Measurements from ENCODE around the gene NR1D2. TPM values are rescaled to one million over a fixed set of nuclear protein-coding genes. Genes with fewer than 3 reads are reported as not detected.
"Not testable (repeated sequence)": the region's sequence is repeated elsewhere in the genome, so short reads cannot be mapped to it uniquely, and the experiment has no call there.

NR1D2 gene
- total RNA-seq, 3 donors from 2014 or later = 26.2 to 43.8 (median 37.4) TPM

GRCh38 chr3:24023197-24023596, 78.1 kb downstream of the NR1D2 start:
- Histone ChIP-seq H3K9me3 (no peaks in the 10 kb centered on the region), H3K4me3 (no peak overlapping the region), H3K4me1 (no peaks in the 10 kb centered on the region), H3K27me3 (no peaks in the 10 kb centered on the region), H3K27ac (no peak overlapping the region), H3K36me3 (no peaks in the 10 kb centered on the region)
- intact Hi-C loops (cut with DNase I; ENCODE audit: low total_unique reads) = no loop called here
- TF ChIP-seq POLR2AphosphoS5 (IDR thresholded peaks at IDR 0.05) (no peak), POLR2A (IDR thresholded peaks at IDR 0.05) (no peak), CTCF (IDR thresholded peaks at IDR 0.05) (no peak)
- no peak for DNase-seq (ENCODE audit: low spot score in 2 of 2)

GRCh38 chr3:24025805-24026204, 80.7 kb downstream of the NR1D2 start:
- DNase-seq (ENCODE audit: low spot score in 2 of 2) = no peak
- peaks cover 0 to under 1% of the 10 kb centered on the region in 2 donors for H3K9me3 ChIP-seq
- H3K4me3 ChIP-seq = no peak overlapping the region
- H3K27me3 ChIP-seq = no peaks in the 10 kb centered on the region
- no peak overlapping the region for H3K27ac ChIP-seq
- no peaks in the 10 kb centered on the region for H3K4me1 ChIP-seq
- intact Hi-C loops (cut with DNase I; ENCODE audit: low total_unique reads) = no loop called here
- no peaks in the 10 kb centered on the region for H3K36me3 ChIP-seq
- TF ChIP-seq CTCF (IDR thresholded peaks at IDR 0.05) (no peak), POLR2A (IDR thresholded peaks at IDR 0.05) (no peak), POLR2AphosphoS5 (IDR thresholded peaks at IDR 0.05) (no peak)

GRCh38 chr3:24026665-24027064, 81.6 kb downstream of the NR1D2 start:
- H3K27ac ChIP-seq; intact Hi-C loops (cut with DNase I; ENCODE audit: low total_unique reads): not testable (repeated sequence)

GRCh38 chr3:24027946-24028345, 82.9 kb downstream of the NR1D2 start:
- Histone ChIP-seq H3K4me1 (no peaks in the 10 kb centered on the region), H3K27ac (no peak overlapping the region), H3K36me3 (no peaks in the 10 kb centered on the region), H3K9me3 (peaks cover 0 to 4% of the 10 kb centered on the region in 2 donors), H3K27me3 (no peaks in the 10 kb centered on the region), H3K4me3 (no peak overlapping the region)
- DNase-seq (ENCODE audit: low spot score in 2 of 2) = no peak
- intact Hi-C loops (cut with DNase I; ENCODE audit: low total_unique reads) = no loop called here
- TF ChIP-seq CTCF (IDR thresholded peaks at IDR 0.05) (no peak), POLR2A (IDR thresholded peaks at IDR 0.05) (no peak), POLR2AphosphoS5 (IDR thresholded peaks at IDR 0.05) (no peak)

More at GRCh38 chr3:24026665-24027064, 81.6 kb downstream of the NR1D2 start:
- not testable (repeated sequence) for DNase-seq (ENCODE audit: low spot score in 2 of 2); H3K4me3 ChIP-seq; H3K9me3 ChIP-seq; H3K27me3 ChIP-seq; H3K4me1 ChIP-seq; H3K36me3 ChIP-seq

Other genes starting within 250 kb of the NR1D2 start
- 100 to 1,000 TPM in 2 of 3 donors, 10 to 100 TPM in 1; 86.4 to 127 (median 111) TPM for gene UBE2E1, start 139.3 kb upstream of the NR1D2 start, total RNA-seq
- gene NKIRAS1, start 28.3 kb upstream of the NR1D2 start, total RNA-seq = 10 to 100 TPM; 15.7 to 20.3 (median 19.2) TPM
- 1,000 to 10,000 TPM; 2,644 to 3,809 (median 3,544) TPM for gene RPL15, start 28.2 kb upstream of the NR1D2 start, total RNA-seq

Data from breast epithelium (tissue), 4 donors.